BJ (cell line): ENCODE data around the gene AAGAB. TPM values are rescaled to one million over a fixed set of nuclear protein-coding genes. Genes with fewer than 3 reads are reported as not detected.

Source experiments
- CTCF ChIA-PET: fragments of 350-600 bp; formaldehyde crosslinking; extraction: SDS; loops from one replicate; lab custom pipeline; 2021; ENCODE audit warnings: antibody characterized with exemption, inconsistent platforms; lab: Yijun Ruan, JAX
- POLR2A ChIA-PET: fragments of 300-600 bp; sonication (Branson Sonifier 250); formaldehyde crosslinking; extraction: SDS; loops from one replicate; lab custom pipeline; 2021; ENCODE audit warnings: antibody characterized with exemption; lab: Charles Lee
- DNase-seq: peaks from one replicate; pipeline ENCODE4 v3.0.0-alpha.2; 2011; ENCODE audit warnings: low read depth
- H3K27me3 ChIP-seq: 2 replicates; pipeline ENCODE4 v1.6.0; 2011; ENCODE audit warnings: low read length; ENCODE audit not compliant: control insufficient read depth, insufficient read depth
- H3K36me3 ChIP-seq: 2 replicates; pipeline ENCODE4 v1.5.1; 2011; ENCODE audit warnings: low read length; ENCODE audit not compliant: control insufficient read depth, insufficient read depth
- H3K4me3 ChIP-seq: 2 replicates; pipeline ENCODE4 v1.5.1; 2011; ENCODE audit warnings: low read depth, mild to moderate bottlenecking, control low read depth, low read length
- CTCF ChIP-seq: IDR thresholded peaks from 2 replicates; pipeline ENCODE4 v1.5.1; 2011; ENCODE audit warnings: low read depth, mild to moderate bottlenecking, control low read depth, inconsistent platforms, low read length, moderate library complexity; ENCODE audit not compliant: insufficient read depth
- polyA plus RNA-seq: library from polyadenylated mRNA; depleted of rRNA; stranded (reverse); fragments of >200 nt; gene quantifications from 2 replicates; pipeline ENCODE4 v1.2.3, GENCODE V29; 2011

The AAGAB gene
- polyA plus RNA-seq, 1 experiment: 28.4 TPM

GRCh38 chr15:67193223-67193990 is 61.1 kb downstream of the AAGAB start:
- ChIA-PET POLR2A (no interaction called here), CTCF (interaction anchor here (0.6 kb wide), 2 partner anchors 15 to 303 kb away, joined by 3 to 5 read pairs; no protein-coding TSS in a partner anchor)
- DNase-seq: no peak
- no peak for TF ChIP-seq CTCF
- no peaks in the 10 kb centered on the region for H3K27me3 ChIP-seq
- H3K36me3 ChIP-seq: peaks cover 27% of the 10 kb centered on the region
- H3K4me3 ChIP-seq: no peak overlapping the region

GRCh38 chr15:67192185-67192820 is 62.2 kb downstream of the AAGAB start:
- DNase-seq: no peak
- no peak for TF ChIP-seq CTCF
- H3K36me3 ChIP-seq: peaks cover 32% of the 10 kb centered on the region
- no peaks in the 10 kb centered on the region for H3K27me3 ChIP-seq
- no peak overlapping the region for H3K4me3 ChIP-seq
- POLR2A ChIA-PET: no interaction called here
- CTCF ChIA-PET: interaction anchor here (0.8 kb wide), 1 partner anchor 9 kb away, joined by 4 read pairs; no protein-coding TSS in a partner anchor

DNA sequence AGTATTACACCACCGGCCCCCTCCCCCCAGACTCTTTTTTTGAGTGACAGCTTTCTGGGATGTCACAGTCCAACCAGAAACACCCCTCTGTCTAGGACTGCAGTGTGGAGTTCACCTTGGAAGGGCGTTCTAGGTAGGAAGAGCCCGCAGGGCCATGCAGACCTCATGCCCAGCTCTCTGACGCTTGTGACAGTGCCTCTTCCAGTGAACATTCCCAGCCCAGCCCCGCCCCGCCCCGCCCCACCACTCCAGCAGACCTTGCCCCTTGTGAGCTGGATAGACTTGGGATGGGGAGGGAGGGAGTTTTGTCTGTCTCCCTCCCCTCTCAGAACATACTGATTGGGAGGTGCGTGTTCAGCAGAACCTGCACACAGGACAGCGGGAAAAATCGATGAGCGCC is 63.6 kb downstream of the AAGAB start:
- CTCF ChIA-PET: no interaction called here

DNA sequence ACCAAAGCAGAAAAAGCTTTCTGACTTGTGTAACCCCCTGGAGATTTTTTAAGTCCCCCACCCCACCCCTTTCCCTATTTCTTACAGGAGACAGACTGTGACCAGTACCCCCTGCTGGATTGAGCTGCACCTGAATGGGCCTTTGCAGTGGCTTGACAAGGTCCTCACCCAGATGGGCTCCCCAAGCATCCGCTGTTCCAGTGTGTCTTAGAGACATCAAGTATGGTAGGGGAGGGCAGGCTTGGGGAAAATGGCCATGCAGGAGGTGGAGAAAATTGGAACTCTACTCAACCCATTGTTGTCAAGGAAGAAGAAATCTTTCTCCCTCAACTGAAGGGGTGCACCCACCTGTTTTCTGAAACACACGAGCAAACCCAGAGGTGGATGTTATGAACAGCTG is 64.1 kb downstream of the AAGAB start:
- CTCF ChIA-PET: no interaction called here
- Histone ChIP-seq H3K27me3 (no peaks in the 10 kb centered on the region), H3K4me3 (no peak overlapping the region), H3K36me3 (peaks cover 40% of the 10 kb centered on the region)
- no peak for DNase-seq
- POLR2A ChIA-PET: no interaction called here
- TF ChIP-seq CTCF: no peak

More for the DNA sequence above, 63.6 kb downstream of the AAGAB start:
- TF ChIP-seq CTCF: no peak
- Histone ChIP-seq H3K4me3 (no peak overlapping the region), H3K27me3 (no peaks in the 10 kb centered on the region), H3K36me3 (peaks cover 39% of the 10 kb centered on the region)
- no peak for DNase-seq
- POLR2A ChIA-PET: no interaction called here

GRCh38 chr15:67189326-67190051 is 65.0 kb downstream of the AAGAB start:
- peaks cover 47% of the 10 kb centered on the region for H3K36me3 ChIP-seq
- H3K4me3 ChIP-seq: no peak overlapping the region
- no peak for DNase-seq
- no peak for TF ChIP-seq CTCF
- ChIA-PET POLR2A (no interaction called here), CTCF (interaction anchor here (1.0 to 1.3 kb wide), 3 partner anchors 9 to 115 kb away, joined by 3 read pairs; no protein-coding TSS in a partner anchor)
- H3K27me3 ChIP-seq: no peaks in the 10 kb centered on the region
